ENCODE data around the gene MAGI1.

GRCh38 chr3:65830948-65831732 lies 207.6 kb downstream of the MAGI1 start:
- TF ChIP-seq SP1 (CRISPR knock-in tag; conservative IDR thresholded peaks at IDR 0.05), result no peak
- TF ChIP-seq USF2 (CRISPR knock-in tag; IDR thresholded peaks at IDR 0.05), result no peak
- no peak for TF ChIP-seq PRRX2 (CRISPR knock-in tag; IDR thresholded peaks at IDR 0.05)

Data from WTC11 (cell line).